OCI-M2 (cell line): Measurements from ENCODE around the gene PKN1.
"Not testable (repeated sequence)": the region's sequence is repeated elsewhere in the genome, so short reads cannot be mapped to it uniquely, and the experiment has no call there.

Experiments used
- DNase-seq: peaks from one replicate; lab custom pipeline; 2025; ENCODE audit not compliant: unreplicated experiment; lab: John Stamatoyannopoulos, UW

The PKN1 gene

GRCh38 chr19:14432791-14433553 is at the start of gene PKN1:
TSS of gene PKN1 (plus strand) at chr19:14433306. CDS start at chr19:14433522, 216 bp downstream.
- DNase-seq: no peak

- peak; percentile 88 for DNase-seq
These were observed 49.2 kb upstream of the PKN1 start for GRCh38 chr19:14383661-14384555.

GRCh38 chr19:14385492-14385891 is 47.6 kb upstream of the PKN1 start:
- no peak for DNase-seq

GRCh38 chr19:14390548-14390947 is 42.6 kb upstream of the PKN1 start:
- no peak for DNase-seq

- DNase-seq: no peak
These were observed 41.8 kb upstream of the PKN1 start for GRCh38 chr19:14391156-14391821.

GRCh38 chr19:14393329-14393728 is 39.8 kb upstream of the PKN1 start:
- DNase-seq: no peak

- DNase-seq: no peak
These were observed 38.9 kb upstream of the PKN1 start for GRCh38 chr19:14394167-14394566.

- DNase-seq: no peak
These were observed 37.8 kb upstream of the PKN1 start for GRCh38 chr19:14395262-14395661.

GRCh38 chr19:14395710-14396336 is 37.3 kb upstream of the PKN1 start:
- no peak for DNase-seq

- DNase-seq: not testable (repeated sequence)
These were observed 36.4 kb upstream of the PKN1 start for GRCh38 chr19:14396730-14397129.

- DNase-seq: not testable (repeated sequence)
These were observed 35.9 kb upstream of the PKN1 start for GRCh38 chr19:14397168-14397567.

- no peak for DNase-seq
These were observed 32.1 kb upstream of the PKN1 start for GRCh38 chr19:14400951-14401431.

- no peak for DNase-seq
These were observed 31.5 kb upstream of the PKN1 start for GRCh38 chr19:14401468-14402195.

GRCh38 chr19:14402332-14403144 is 30.6 kb upstream of the PKN1 start:
- DNase-seq: no peak

GRCh38 chr19:14403145-14403930 is 29.8 kb upstream of the PKN1 start:
- not testable (repeated sequence) for DNase-seq

GRCh38 chr19:14404312-14404711 is 28.8 kb upstream of the PKN1 start:
- DNase-seq: no peak

- DNase-seq: no peak
These were observed 27.7 kb upstream of the PKN1 start for GRCh38 chr19:14405380-14405757.

GRCh38 chr19:14405758-14406644 is 27.1 kb upstream of the PKN1 start:
- peak; percentile 86 for DNase-seq
